ENCODE measurements around the gene CACNA1G. TPM values are rescaled to one million over a fixed set of nuclear protein-coding genes. Genes with fewer than 3 reads are reported as not detected.
A peak's percentile ranks its signal among the peaks of the same experiment; 100 is the strongest.

Gene CACNA1G
- total RNA-seq, 2 experiments from 2014 or later = not detected

- Histone ChIP-seq H3K9me2 (ENCODE audit: insufficient read depth, low read length) (no peaks in the 10 kb centered on the region), H2AFZ (ENCODE audit: low read length) (no peak overlapping the region), H3K9me3 (ENCODE audit: low read length) (no peaks in the 10 kb centered on the region), H3K79me2 (ENCODE audit: insufficient read depth, low read depth, low read length) (no peaks in the 10 kb centered on the region), H3K36me3 (ENCODE audit: insufficient read depth, low read length) (no peaks in the 10 kb centered on the region), H3K4me2 (ENCODE audit: low read length) (no peak overlapping the region), H3K27ac (ENCODE audit: low read depth, low read length, poor library complexity, severe bottlenecking) (no peak overlapping the region), H3K4me3 (ENCODE audit: low read depth, low read length, poor library complexity, severe bottlenecking) (no peak overlapping the region), H3K4me1 (ENCODE audit: insufficient read depth, low read length, poor library complexity, severe bottlenecking) (no peaks in the 10 kb centered on the region), H4K20me1 (ENCODE audit: insufficient read depth, low read length) (no peaks in the 10 kb centered on the region)
- no TSS peak for BruUV-seq (replicated peaks)
- no peak for DNase-seq (ENCODE audit: low spot score)
- 0 out of 2 replicates have a peak, but pooled peaks have one; percentile 17 for TF ChIP-seq CTCF (conservative IDR thresholded peaks at IDR 0.05; ENCODE audit: low read length)
- TF ChIP-seq EZH2phosphoT487 (IDR thresholded peaks at IDR 0.05; ENCODE audit: borderline replicate concordance, low read depth, low read length) = no peak
- intact Hi-C loops (cut with micrococcal nuclease; ENCODE audit: unreplicated experiment) = no loop called here
- POLR2A ChIA-PET = no interaction called here
- CTCF ChIA-PET (ENCODE audit: unreplicated experiment) = no interaction called here
Observed at GRCh38 chr17:50613007-50613992, 52.8 kb downstream of the CACNA1G start.

DNA sequence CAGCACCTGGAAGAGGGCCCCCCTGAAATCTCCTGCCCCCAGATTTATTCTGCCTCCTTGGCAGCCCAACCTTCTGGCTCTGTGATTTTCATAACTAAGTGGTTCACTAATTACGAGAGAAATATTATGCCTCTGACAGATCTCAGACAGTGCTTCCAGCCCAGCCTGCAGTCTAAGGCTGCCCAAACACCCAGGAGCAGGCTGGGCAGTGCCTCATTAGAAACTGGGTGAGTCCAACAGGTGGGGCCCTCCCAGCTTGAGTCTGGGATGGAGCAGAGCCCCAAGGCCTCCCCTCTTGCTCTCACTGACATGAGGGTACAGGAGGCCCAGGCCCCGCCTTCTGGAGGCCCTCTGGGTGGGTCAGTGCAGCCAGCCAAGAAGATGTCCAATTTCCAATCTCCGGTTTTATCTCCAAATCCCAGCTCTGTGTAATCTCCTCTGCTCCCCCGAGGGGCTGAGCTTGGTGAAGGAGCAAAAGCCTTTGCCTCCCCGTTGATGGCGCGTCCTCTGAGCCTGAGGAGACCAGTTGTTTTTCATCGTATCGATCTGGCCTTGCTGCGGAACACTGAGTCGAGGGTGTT, 54.0 kb downstream of the CACNA1G start:
- no peak overlapping the region for H3K4me2 ChIP-seq (ENCODE audit: low read length)
- TF ChIP-seq CTCF (conservative IDR thresholded peaks at IDR 0.05; ENCODE audit: low read length) = no peak
- no peak for TF ChIP-seq EZH2phosphoT487 (IDR thresholded peaks at IDR 0.05; ENCODE audit: borderline replicate concordance, low read depth, low read length)
- BruUV-seq (replicated peaks) = no TSS peak
- CTCF ChIA-PET (ENCODE audit: unreplicated experiment) = no interaction called here
- H4K20me1 ChIP-seq (ENCODE audit: insufficient read depth, low read length) = no peaks in the 10 kb centered on the region
- no peaks in the 10 kb centered on the region for H3K9me3 ChIP-seq (ENCODE audit: low read length)
- DNase-seq (ENCODE audit: low spot score) = no peak
- no peaks in the 10 kb centered on the region for H3K9me2 ChIP-seq (ENCODE audit: insufficient read depth, low read length)
- no peak overlapping the region for H3K27ac ChIP-seq (ENCODE audit: low read depth, low read length, poor library complexity, severe bottlenecking)
- POLR2A ChIA-PET = no interaction called here
- no peaks in the 10 kb centered on the region for H3K4me1 ChIP-seq (ENCODE audit: insufficient read depth, low read length, poor library complexity, severe bottlenecking)
- no peak overlapping the region for H3K4me3 ChIP-seq (ENCODE audit: low read depth, low read length, poor library complexity, severe bottlenecking)
- intact Hi-C loops (cut with micrococcal nuclease; ENCODE audit: unreplicated experiment) = no loop called here
- no peak overlapping the region for H2AFZ ChIP-seq (ENCODE audit: low read length)
- no peaks in the 10 kb centered on the region for H3K36me3 ChIP-seq (ENCODE audit: insufficient read depth, low read length)
- H3K79me2 ChIP-seq (ENCODE audit: insufficient read depth, low read depth, low read length) = no peaks in the 10 kb centered on the region

GRCh38 chr17:50615828-50616227, 55.3 kb downstream of the CACNA1G start:
- no peaks in the 10 kb centered on the region for H3K9me2 ChIP-seq (ENCODE audit: insufficient read depth, low read length)
- ChIA-PET POLR2A (no interaction called here), CTCF (ENCODE audit: unreplicated experiment) (no interaction called here)
- no peaks in the 10 kb centered on the region for H3K36me3 ChIP-seq (ENCODE audit: insufficient read depth, low read length)
- no peak overlapping the region for H3K27ac ChIP-seq (ENCODE audit: low read depth, low read length, poor library complexity, severe bottlenecking)
- no peak for TF ChIP-seq CTCF (conservative IDR thresholded peaks at IDR 0.05; ENCODE audit: low read length)
- TF ChIP-seq EZH2phosphoT487 (IDR thresholded peaks at IDR 0.05; ENCODE audit: borderline replicate concordance, low read depth, low read length) = no peak
- BruUV-seq (replicated peaks) = no TSS peak
- H4K20me1 ChIP-seq (ENCODE audit: insufficient read depth, low read length) = no peaks in the 10 kb centered on the region
- no peak overlapping the region for H2AFZ ChIP-seq (ENCODE audit: low read length)
- H3K9me3 ChIP-seq (ENCODE audit: low read length) = no peaks in the 10 kb centered on the region
- no peak overlapping the region for H3K4me2 ChIP-seq (ENCODE audit: low read length)
- intact Hi-C loops (cut with micrococcal nuclease; ENCODE audit: unreplicated experiment) = no loop called here
- no peak for DNase-seq (ENCODE audit: low spot score)
- H3K79me2 ChIP-seq (ENCODE audit: insufficient read depth, low read depth, low read length) = no peaks in the 10 kb centered on the region
- no peaks in the 10 kb centered on the region for H3K4me1 ChIP-seq (ENCODE audit: insufficient read depth, low read length, poor library complexity, severe bottlenecking)
- H3K4me3 ChIP-seq (ENCODE audit: low read depth, low read length, poor library complexity, severe bottlenecking) = no peak overlapping the region
